Stimulated activated naive CD8-positive, alpha-beta T cell treated with anti-CD3 and anti-CD28 coated beads, Interleukin-15, Interleukin-2, amounts not matched to agents 100 ng/mL and 50 ng/mL, for 24 hours (primary cell): Measurements from ENCODE around the gene TPT1.

ENCODE experiments used
- H3K27ac Mint-ChIP-seq: one replicate; pipeline ENCODE4 v1.8.0; 2021; ENCODE audit warnings: mild to moderate bottlenecking, mixed read lengths
- H3K27me3 Mint-ChIP-seq: one replicate; pipeline ENCODE4 v1.8.0; 2021; ENCODE audit warnings: mixed read lengths
- H3K36me3 Mint-ChIP-seq: one replicate; pipeline ENCODE4 v1.8.0; 2021; ENCODE audit warnings: low read depth, mixed read lengths
- H3K4me1 Mint-ChIP-seq: one replicate; pipeline ENCODE4 v1.8.0; 2021; ENCODE audit warnings: low read depth, mixed read lengths
- H3K4me3 Mint-ChIP-seq: one replicate; pipeline ENCODE4 v1.8.0; 2021; ENCODE audit warnings: mild to moderate bottlenecking, mixed read lengths
- H3K9me3 Mint-ChIP-seq: one replicate; pipeline ENCODE4 v1.8.0; 2021; ENCODE audit warnings: mixed read lengths

TPT1 gene

GRCh38 chr13:45333251-45333976 is 7.6 kb downstream of the TPT1 start:
- no peak overlapping the region for H3K4me3 Mint-ChIP-seq
- H3K27me3 Mint-ChIP-seq = no peaks in the 10 kb centered on the region
- H3K4me1 Mint-ChIP-seq = peaks cover 97% of the 10 kb centered on the region
- H3K36me3 Mint-ChIP-seq = peaks cover 48% of the 10 kb centered on the region
- H3K27ac Mint-ChIP-seq = peak overlapping the region; percentile 53
- H3K9me3 Mint-ChIP-seq = no peaks in the 10 kb centered on the region

- Mint-ChIP-seq H3K4me1 (peaks cover 96% of the 10 kb centered on the region), H3K36me3 (peaks cover 42% of the 10 kb centered on the region), H3K27me3 (no peaks in the 10 kb centered on the region), H3K27ac (no peak overlapping the region), H3K4me3 (no peak overlapping the region), H3K9me3 (no peaks in the 10 kb centered on the region)
Measured at GRCh38 chr13:45332831-45333219, 8.2 kb downstream of the TPT1 start.

GRCh38 chr13:45332036-45332830 is 8.8 kb downstream of the TPT1 start:
- H3K9me3 Mint-ChIP-seq = no peaks in the 10 kb centered on the region
- H3K4me1 Mint-ChIP-seq = peaks cover 96% of the 10 kb centered on the region
- no peak overlapping the region for H3K27ac Mint-ChIP-seq
- H3K4me3 Mint-ChIP-seq = no peak overlapping the region
- H3K36me3 Mint-ChIP-seq = peaks cover 36% of the 10 kb centered on the region
- H3K27me3 Mint-ChIP-seq = no peaks in the 10 kb centered on the region

- H3K27me3 Mint-ChIP-seq = no peaks in the 10 kb centered on the region
- peaks cover 95% of the 10 kb centered on the region for H3K4me1 Mint-ChIP-seq
- peak overlapping the region; percentile 54 for H3K27ac Mint-ChIP-seq
- H3K36me3 Mint-ChIP-seq = peaks cover 31% of the 10 kb centered on the region
- H3K4me3 Mint-ChIP-seq = no peak overlapping the region
- H3K9me3 Mint-ChIP-seq = no peaks in the 10 kb centered on the region
Measured at GRCh38 chr13:45331692-45332035, 9.3 kb downstream of the TPT1 start.

- peak overlapping the region; percentile 54 for H3K27ac Mint-ChIP-seq
- H3K4me1 Mint-ChIP-seq = peaks cover 90% of the 10 kb centered on the region
- H3K4me3 Mint-ChIP-seq = no peak overlapping the region
- no peaks in the 10 kb centered on the region for H3K27me3 Mint-ChIP-seq
- H3K36me3 Mint-ChIP-seq = peaks cover 26% of the 10 kb centered on the region
- H3K9me3 Mint-ChIP-seq = no peaks in the 10 kb centered on the region
Measured at GRCh38 chr13:45331123-45331619, 9.8 kb downstream of the TPT1 start.

- H3K4me3 Mint-ChIP-seq = no peak overlapping the region
- peaks cover 4% of the 10 kb centered on the region for H3K36me3 Mint-ChIP-seq
- no peak overlapping the region for H3K27ac Mint-ChIP-seq
- peaks cover 65% of the 10 kb centered on the region for H3K4me1 Mint-ChIP-seq
- no peaks in the 10 kb centered on the region for H3K9me3 Mint-ChIP-seq
- H3K27me3 Mint-ChIP-seq = no peaks in the 10 kb centered on the region
Measured at GRCh38 chr13:45328661-45329111, 12.3 kb downstream of the TPT1 start.

GRCh38 chr13:45327253-45327955 is 13.6 kb downstream of the TPT1 start:
- Mint-ChIP-seq H3K27me3 (no peaks in the 10 kb centered on the region), H3K4me1 (peaks cover 52% of the 10 kb centered on the region), H3K27ac (peak overlapping the region; percentile 68), H3K36me3 (no peaks in the 10 kb centered on the region), H3K9me3 (no peaks in the 10 kb centered on the region), H3K4me3 (no peak overlapping the region)

- no peak overlapping the region for H3K4me3 Mint-ChIP-seq
- H3K27ac Mint-ChIP-seq = no peak overlapping the region
- H3K27me3 Mint-ChIP-seq = no peaks in the 10 kb centered on the region
- H3K36me3 Mint-ChIP-seq = no peaks in the 10 kb centered on the region
- peaks cover 38% of the 10 kb centered on the region for H3K4me1 Mint-ChIP-seq
- H3K9me3 Mint-ChIP-seq = no peaks in the 10 kb centered on the region
Measured at GRCh38 chr13:45325806-45326205, 15.2 kb downstream of the TPT1 start.

GRCh38 chr13:45320876-45321629 is 19.9 kb downstream of the TPT1 start:
- Mint-ChIP-seq H3K4me1 (peaks cover 3% of the 10 kb centered on the region), H3K27ac (no peak overlapping the region), H3K4me3 (no peak overlapping the region), H3K9me3 (no peaks in the 10 kb centered on the region), H3K36me3 (no peaks in the 10 kb centered on the region), H3K27me3 (no peaks in the 10 kb centered on the region)

GRCh38 chr13:45316996-45317395 is 24.0 kb downstream of the TPT1 start:
- Mint-ChIP-seq H3K9me3 (no peaks in the 10 kb centered on the region), H3K4me1 (peaks cover 3% of the 10 kb centered on the region), H3K36me3 (no peaks in the 10 kb centered on the region), H3K4me3 (no peak overlapping the region), H3K27ac (no peak overlapping the region), H3K27me3 (peaks cover under 1% of the 10 kb centered on the region)

- peaks cover 7% of the 10 kb centered on the region for H3K4me1 Mint-ChIP-seq
- no peaks in the 10 kb centered on the region for H3K36me3 Mint-ChIP-seq
- H3K4me3 Mint-ChIP-seq = no peak overlapping the region
- peaks cover 4% of the 10 kb centered on the region for H3K27me3 Mint-ChIP-seq
- no peak overlapping the region for H3K27ac Mint-ChIP-seq
- H3K9me3 Mint-ChIP-seq = no peaks in the 10 kb centered on the region
Measured at GRCh38 chr13:45316338-45316737, 24.6 kb downstream of the TPT1 start.

GRCh38 chr13:45315520-45316167 is 25.3 kb downstream of the TPT1 start:
- Mint-ChIP-seq H3K4me3 (no peak overlapping the region), H3K9me3 (no peaks in the 10 kb centered on the region), H3K36me3 (no peaks in the 10 kb centered on the region), H3K4me1 (peaks cover 14% of the 10 kb centered on the region), H3K27me3 (peaks cover 11% of the 10 kb centered on the region), H3K27ac (no peak overlapping the region)

GRCh38 chr13:45314822-45315221 is 26.2 kb downstream of the TPT1 start:
- Mint-ChIP-seq H3K27ac (no peak overlapping the region), H3K27me3 (peaks cover 15% of the 10 kb centered on the region), H3K4me3 (no peak overlapping the region), H3K9me3 (no peaks in the 10 kb centered on the region), H3K4me1 (peaks cover 17% of the 10 kb centered on the region), H3K36me3 (no peaks in the 10 kb centered on the region)
